IMR-90 (cell line): ENCODE measurements around the gene PLCB2. TPM values are rescaled to one million over a fixed set of nuclear protein-coding genes. Genes with fewer than 3 reads are reported as not detected.

Experiments used
- ATAC-seq: fragments of 200-7000 bp; cut with Tn5 transposase; 2 replicates; pipeline ENCODE4 v1.9.1; 2020; ENCODE audit warnings: low read depth, mild to moderate bottlenecking, moderate library complexity
- BruUV-seq: library from RNA; stranded (reverse); fragments of 400-500 nt; replicated peaks from 2 replicates; lab custom pipeline; 2021; lab: Mats Ljungman, UMichigan
- CTCF ChIA-PET: fragments of 300-600 bp; formaldehyde crosslinking; extraction: SDS; loops from one replicate; lab custom pipeline; 2021; ENCODE audit warnings: antibody characterized with exemption; lab: Yijun Ruan, JAX
- POLR2A ChIA-PET: fragments of 300-600 bp; sonication (Branson Sonifier 250); formaldehyde crosslinking; loops from one replicate; lab custom pipeline; 2022; ENCODE audit warnings: antibody characterized with exemption; ENCODE audit not compliant: unreplicated experiment; lab: Charles Lee
- DNase-seq: peaks from one replicate; pipeline ENCODE4 v3.0.0; 2013
- H2AFZ ChIP-seq: replicated peaks from 2 replicates; pipeline ENCODE3; 2013; ENCODE audit warnings: low read length, mild to moderate bottlenecking; ENCODE audit not compliant: poor library complexity
- H2AK5ac ChIP-seq: 2 replicates; pipeline ENCODE4 v1.6.1; 2013; ENCODE audit warnings: low read depth, low read length, inconsistent platforms
- H2AK9ac ChIP-seq: replicated peaks from 2 replicates; pipeline ENCODE3; 2013; ENCODE audit warnings: mild to moderate bottlenecking, low read depth, low read length, moderate library complexity; ENCODE audit not compliant: poor library complexity
- H2BK120ac ChIP-seq: 2 replicates; pipeline ENCODE4 v1.6.1; 2013; ENCODE audit warnings: low read depth, low read length, inconsistent platforms
- H2BK15ac ChIP-seq: 3 replicates; pipeline ENCODE4 v1.6.1; 2013; ENCODE audit warnings: low read depth, low read length, inconsistent platforms
- H2BK20ac ChIP-seq: 2 replicates; pipeline ENCODE4 v1.6.1; 2013; ENCODE audit warnings: low read depth, mild to moderate bottlenecking, inconsistent platforms, low read length, moderate library complexity
- H2BK5ac ChIP-seq: 2 replicates; pipeline ENCODE4 v1.6.1; 2013; ENCODE audit warnings: mild to moderate bottlenecking, low read depth, low read length, inconsistent platforms; ENCODE audit not compliant: poor library complexity, severe bottlenecking
- H3K14ac ChIP-seq: replicated peaks from 2 replicates; pipeline ENCODE4 v1.6.1; 2013; ENCODE audit warnings: low read depth, low read length, inconsistent platforms
- H3K18ac ChIP-seq: 2 replicates; pipeline ENCODE4 v1.6.1; 2013; ENCODE audit warnings: low read depth, low read length, control low read depth
- H3K23ac ChIP-seq: 2 replicates; pipeline ENCODE4 v1.6.1; 2013; ENCODE audit warnings: low read depth, low read length, inconsistent platforms
- H3K27ac ChIP-seq: 2 replicates; pipeline ENCODE4 v1.5.1; 2013; ENCODE audit warnings: mild to moderate bottlenecking, control low read depth, low read length; ENCODE audit not compliant: insufficient read depth
- H3K27me3 ChIP-seq: 2 replicates; pipeline ENCODE4 v1.6.1; 2013; ENCODE audit warnings: low read length; ENCODE audit not compliant: control insufficient read depth, insufficient read depth
- H3K36me3 ChIP-seq: 2 replicates; pipeline ENCODE4 v1.6.1; 2013; ENCODE audit warnings: low read length, mixed read lengths; ENCODE audit not compliant: control insufficient read depth, insufficient read depth
- H3K4ac ChIP-seq: 2 replicates; pipeline ENCODE4 v1.6.1; 2013; ENCODE audit warnings: low read depth, low read length, inconsistent platforms
- H3K4me1 ChIP-seq: 2 replicates; pipeline ENCODE4 v1.6.1; 2013; ENCODE audit warnings: low read length, mixed read lengths; ENCODE audit not compliant: control insufficient read depth, insufficient read depth
- H3K4me2 ChIP-seq: 2 replicates; pipeline ENCODE4 v1.6.1; 2013; ENCODE audit warnings: low read depth, mild to moderate bottlenecking, control low read depth, low read length, moderate library complexity
- H3K4me3 ChIP-seq: 2 replicates; pipeline ENCODE4 v1.5.1; 2013; ENCODE audit warnings: low read depth, mild to moderate bottlenecking, control low read depth, low read length, moderate library complexity; ENCODE audit not compliant: insufficient read depth
- H3K56ac ChIP-seq: 2 replicates; pipeline ENCODE4 v1.6.1; 2013; ENCODE audit warnings: low read length, inconsistent platforms; ENCODE audit not compliant: insufficient read depth; ENCODE audit errors: extremely low read depth
- H3K79me1 ChIP-seq, 2 experiments: 2 replicates each; pipeline ENCODE4 v1.6.1; 2013; ENCODE audit warnings: low read length in 2 of 2, inconsistent platforms in 1 of 2, low read depth in 1 of 2
- H3K9ac ChIP-seq: 2 replicates; pipeline ENCODE4 v1.6.1; 2013; ENCODE audit warnings: low read depth, low read length, control low read depth
- H3K9me1 ChIP-seq: 2 replicates; pipeline ENCODE4 v1.6.1; 2013; ENCODE audit warnings: low read length, inconsistent platforms; ENCODE audit not compliant: insufficient read depth
- H3K9me3 ChIP-seq: 2 replicates; pipeline ENCODE4 v1.6.1; 2013; ENCODE audit warnings: low read length; ENCODE audit not compliant: control insufficient read depth, insufficient read depth
- H4K20me1 ChIP-seq: 2 replicates; pipeline ENCODE4 v1.6.1; 2013; ENCODE audit warnings: low read length, inconsistent platforms; ENCODE audit not compliant: insufficient read depth
- H4K5ac ChIP-seq: 2 replicates; pipeline ENCODE4 v1.6.1; 2013; ENCODE audit warnings: mild to moderate bottlenecking, low read depth, low read length, control low read depth
- H4K8ac ChIP-seq, 2 experiments: 2 replicates each; pipeline ENCODE4 v1.6.1; 2013; ENCODE audit warnings: low read depth in 2 of 2, low read length in 2 of 2, control low read depth in 1 of 2, inconsistent platforms in 1 of 2
- H4K91ac ChIP-seq: 2 replicates; pipeline ENCODE4 v1.6.1; 2013; ENCODE audit warnings: low read depth, low read length, inconsistent platforms; ENCODE audit not compliant: insufficient read depth
- BHLHE40 ChIP-seq: fragments of 150-350 bp; IDR thresholded peaks from 2 replicates; pipeline ENCODE4 v1.6.1; 2016; ENCODE audit warnings: mild to moderate bottlenecking, low read depth, low read length
- CEBPB ChIP-seq: IDR thresholded peaks from 2 replicates; pipeline ENCODE4 v1.6.1; 2012; ENCODE audit warnings: low read depth, low read length, improper control_type of control experiment
- CHD1 ChIP-seq: IDR thresholded peaks from 2 replicates; pipeline ENCODE4 v1.6.1; 2012; ENCODE audit warnings: low read depth, low read length, improper control_type of control experiment
- FOS ChIP-seq: fragments of 150-350 bp; IDR thresholded peaks from 2 replicates; pipeline ENCODE4 v1.6.1; 2016; ENCODE audit warnings: low read depth, low read length
- MAFK ChIP-seq: IDR thresholded peaks from 2 replicates; pipeline ENCODE4 v1.6.1; 2012; ENCODE audit warnings: low read depth, low read length, improper control_type of control experiment
- MAZ ChIP-seq: IDR thresholded peaks from 2 replicates; pipeline ENCODE4 v1.6.1; 2012; ENCODE audit warnings: low read depth, mild to moderate bottlenecking, low read length, improper control_type of control experiment, moderate library complexity, borderline replicate concordance
- MXI1 ChIP-seq: IDR thresholded peaks from 2 replicates; pipeline ENCODE4 v1.6.1; 2012; ENCODE audit warnings: low read depth, mild to moderate bottlenecking, low read length, moderate library complexity, borderline replicate concordance
- NFE2L2 ChIP-seq: fragments of 150-350 bp; IDR thresholded peaks from 2 replicates; pipeline ENCODE4 v1.6.1; 2016; ENCODE audit warnings: low read depth, mild to moderate bottlenecking, low read length
- RAD21 ChIP-seq: IDR thresholded peaks from 2 replicates; pipeline ENCODE4 v1.6.1; 2012; ENCODE audit warnings: low read length, improper control_type of control experiment
- RCOR1 ChIP-seq: IDR thresholded peaks from 2 replicates; pipeline ENCODE4 v1.6.1; 2012; ENCODE audit warnings: mild to moderate bottlenecking, low read length, improper control_type of control experiment; ENCODE audit not compliant: insufficient replicate concordance
- RFX5 ChIP-seq: IDR thresholded peaks from 2 replicates; pipeline ENCODE4 v1.8.0; 2012; ENCODE audit warnings: low read depth, mild to moderate bottlenecking, low read length, moderate library complexity
- SMC3 ChIP-seq: fragments of 150-350 bp; IDR thresholded peaks from 2 replicates; pipeline ENCODE4 v1.6.1; 2016; ENCODE audit warnings: low read depth, mild to moderate bottlenecking, antibody characterized with exemption, low read length, moderate library complexity
- WGBS, 2 experiments: methylation state at CpG; one replicate each; pipeline versions ENCODE4 v1.1.5 to v1.1.7; 2013; ENCODE audit warnings: missing lambda C conversion rate in 2 of 2; ENCODE audit not compliant: insufficient read length in 1 of 2; ENCODE audit errors: extremely low coverage in 2 of 2; 5-methylcytosine and 5-hydroxymethylcytosine counted together
- dilution Hi-C: fragments of 300-500 bp; cut with HindIII; formaldehyde crosslinking; loops from one replicate; pipeline ENCODE4 v1.14.3; 2018; ENCODE audit warnings: low sequenced_read_pairs; ENCODE audit not compliant: unreplicated experiment
- in situ Hi-C: fragments of 300-500 bp; cut with MboI; formaldehyde crosslinking; loops from 3 replicates; pipeline ENCODE4 v1.14.3; 2019; ENCODE audit warnings: low sequenced_read_pairs, inconsistent platforms, mixed read lengths
- intact Hi-C: fragments of 100-400 bp; cut with micrococcal nuclease; formaldehyde crosslinking; loops from 2 replicates; pipeline ENCODE4 v1.10.0; 2022
- polyA plus RNA-seq, 3 experiments: library from polyadenylated mRNA; depleted of rRNA; stranded (reverse); fragments of >200 nt; gene quantifications; 2 replicates each; pipeline ENCODE4 v1.2.3, GENCODE V29; 2012; ENCODE audit warnings: low replicate concordance in 1 of 3
- total RNA-seq: library from RNA; depleted of rRNA; stranded (reverse); fragments of >200 nt; gene quantifications from 2 replicates; pipeline ENCODE4 v1.2.3, GENCODE V29; 2012
- TF ChIP-seq, protein P1 (sequence below): fragments of 150-350 bp; IDR thresholded peaks from 2 replicates; pipeline ENCODE4 v1.6.1; 2016; ENCODE audit warnings: low read depth, mild to moderate bottlenecking, low read length, moderate library complexity, borderline replicate concordance
- TF ChIP-seq, protein P2 (sequence below): fragments of 150-350 bp; IDR thresholded peaks from 2 replicates; pipeline ENCODE4 v1.6.1; 2017; ENCODE audit warnings: mild to moderate bottlenecking, antibody characterized with exemption, low read length, low read depth
- TF ChIP-seq, protein P3 (sequence below): conservative IDR thresholded peaks from 2 replicates; pipeline ENCODE4 v1.5.1; 2012; ENCODE audit warnings: mild to moderate bottlenecking, low read depth, low read length, improper control_type of control experiment

Gene PLCB2
- total and polyA plus RNA-seq, 2 of the 4 experiments (the other 2 are of a cell fraction) = 0.18 to 1.4 TPM

DNA sequence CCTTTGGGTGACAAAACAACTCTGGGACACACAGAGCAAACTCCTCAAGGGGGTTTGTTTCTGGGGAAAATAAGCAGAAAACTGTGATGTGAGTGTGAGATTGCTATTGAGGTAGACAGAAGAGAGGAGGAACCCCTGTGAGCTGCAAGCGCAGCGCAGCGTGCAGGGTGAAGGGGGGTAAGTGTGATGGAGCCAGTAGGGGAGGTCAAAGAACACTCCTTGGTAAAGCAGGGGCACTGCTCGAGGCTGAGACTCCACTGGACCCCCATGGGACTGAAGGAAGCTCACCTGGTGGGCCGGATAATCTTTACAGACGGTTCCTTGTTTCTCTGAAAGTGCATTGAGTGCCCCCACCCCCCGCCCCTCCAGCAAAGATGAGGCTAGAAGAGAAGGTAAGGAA lies 23.3 kb upstream of the PLCB2 start:
- WGBS, 2 experiments = no CpG with 5 or more reads among the region's 7 CpGs
- H2BK20ac ChIP-seq = no peak overlapping the region
- in situ Hi-C loops (no loop called here), dilution Hi-C loops (no loop called here), intact Hi-C loops (no loop called here)
- H2AK9ac ChIP-seq = peak overlapping the region; percentile 5
- no peaks in the 10 kb centered on the region for H3K9me3 ChIP-seq
- peak overlapping the region; percentile 61; the same call in 1 of the 2 replicates for H3K23ac ChIP-seq
- H3K4me2 ChIP-seq = no peak overlapping the region
- ChIA-PET CTCF (no interaction called here), POLR2A (interaction anchor here (0.6 to 1.2 kb wide), 5 partner anchors 8 to 114 kb away, joined by 3 to 5 read pairs (median 3); partner anchors contain the start of gene CCDC9B)
- peaks cover 41% of the 10 kb centered on the region for H3K9me1 ChIP-seq
- peaks cover 4% of the 10 kb centered on the region for H3K36me3 ChIP-seq
- H2AFZ ChIP-seq = no peak overlapping the region
- no peak overlapping the region for H2BK15ac ChIP-seq
- peak overlapping the region; percentile 47 for H4K91ac ChIP-seq
- H3K18ac ChIP-seq = no peak overlapping the region
- H4K5ac ChIP-seq = no peak overlapping the region
- no peak for DNase-seq
- H3K56ac ChIP-seq = no peak overlapping the region
- peak overlapping the region; percentile 5 for H2BK5ac ChIP-seq
- peak overlapping the region in 1 of 2 experiments; percentile 37; a peak in 2 of 4 replicates for H4K8ac ChIP-seq
- peak overlapping the region; percentile 69; the same call in 1 of the 2 replicates for H3K14ac ChIP-seq
- no peaks in the 10 kb centered on the region for H3K27me3 ChIP-seq
- peak overlapping the region; percentile 17 for H3K4ac ChIP-seq
- H3K9ac ChIP-seq = no peak overlapping the region
- no peak overlapping the region for H2AK5ac ChIP-seq
- H3K4me3 ChIP-seq = no peak overlapping the region
- H4K20me1 ChIP-seq = peaks cover 3% of the 10 kb centered on the region; the same call in 1 of the 2 replicates
- no TSS peak for BruUV-seq
- peaks cover 46% of the 10 kb centered on the region for H3K4me1 ChIP-seq
- ATAC-seq = no peak
- no peak for TF ChIP-seq MAZ
- no peak for TF ChIP-seq CEBPB
- TF ChIP-seq, protein P1, sequence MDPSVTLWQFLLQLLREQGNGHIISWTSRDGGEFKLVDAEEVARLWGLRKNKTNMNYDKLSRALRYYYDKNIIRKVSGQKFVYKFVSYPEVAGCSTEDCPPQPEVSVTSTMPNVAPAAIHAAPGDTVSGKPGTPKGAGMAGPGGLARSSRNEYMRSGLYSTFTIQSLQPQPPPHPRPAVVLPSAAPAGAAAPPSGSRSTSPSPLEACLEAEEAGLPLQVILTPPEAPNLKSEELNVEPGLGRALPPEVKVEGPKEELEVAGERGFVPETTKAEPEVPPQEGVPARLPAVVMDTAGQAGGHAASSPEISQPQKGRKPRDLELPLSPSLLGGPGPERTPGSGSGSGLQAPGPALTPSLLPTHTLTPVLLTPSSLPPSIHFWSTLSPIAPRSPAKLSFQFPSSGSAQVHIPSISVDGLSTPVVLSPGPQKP = no peak
- no peak for TF ChIP-seq RFX5
- TF ChIP-seq NFE2L2 = no peak
- TF ChIP-seq RAD21 = no peak
- no peak for TF ChIP-seq CHD1
- TF ChIP-seq, protein P2, sequence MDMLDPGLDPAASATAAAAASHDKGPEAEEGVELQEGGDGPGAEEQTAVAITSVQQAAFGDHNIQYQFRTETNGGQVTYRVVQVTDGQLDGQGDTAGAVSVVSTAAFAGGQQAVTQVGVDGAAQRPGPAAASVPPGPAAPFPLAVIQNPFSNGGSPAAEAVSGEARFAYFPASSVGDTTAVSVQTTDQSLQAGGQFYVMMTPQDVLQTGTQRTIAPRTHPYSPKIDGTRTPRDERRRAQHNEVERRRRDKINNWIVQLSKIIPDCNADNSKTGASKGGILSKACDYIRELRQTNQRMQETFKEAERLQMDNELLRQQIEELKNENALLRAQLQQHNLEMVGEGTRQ = no peak
- no peak for TF ChIP-seq RCOR1
- no peak for TF ChIP-seq SMC3
- TF ChIP-seq, protein P3, sequence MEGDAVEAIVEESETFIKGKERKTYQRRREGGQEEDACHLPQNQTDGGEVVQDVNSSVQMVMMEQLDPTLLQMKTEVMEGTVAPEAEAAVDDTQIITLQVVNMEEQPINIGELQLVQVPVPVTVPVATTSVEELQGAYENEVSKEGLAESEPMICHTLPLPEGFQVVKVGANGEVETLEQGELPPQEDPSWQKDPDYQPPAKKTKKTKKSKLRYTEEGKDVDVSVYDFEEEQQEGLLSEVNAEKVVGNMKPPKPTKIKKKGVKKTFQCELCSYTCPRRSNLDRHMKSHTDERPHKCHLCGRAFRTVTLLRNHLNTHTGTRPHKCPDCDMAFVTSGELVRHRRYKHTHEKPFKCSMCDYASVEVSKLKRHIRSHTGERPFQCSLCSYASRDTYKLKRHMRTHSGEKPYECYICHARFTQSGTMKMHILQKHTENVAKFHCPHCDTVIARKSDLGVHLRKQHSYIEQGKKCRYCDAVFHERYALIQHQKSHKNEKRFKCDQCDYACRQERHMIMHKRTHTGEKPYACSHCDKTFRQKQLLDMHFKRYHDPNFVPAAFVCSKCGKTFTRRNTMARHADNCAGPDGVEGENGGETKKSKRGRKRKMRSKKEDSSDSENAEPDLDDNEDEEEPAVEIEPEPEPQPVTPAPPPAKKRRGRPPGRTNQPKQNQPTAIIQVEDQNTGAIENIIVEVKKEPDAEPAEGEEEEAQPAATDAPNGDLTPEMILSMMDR = no peak
- TF ChIP-seq BHLHE40 = no peak
- TF ChIP-seq MAFK = no peak
- no peak for TF ChIP-seq MXI1
- no peak for TF ChIP-seq FOS
- H3K79me1 ChIP-seq = peaks cover 21 to 76% of the 10 kb centered on the region in 2 experiments
- peak overlapping the region; percentile 17; the same call in 1 of the 2 replicates for H2BK120ac ChIP-seq
- peak overlapping the region; percentile 18; the same call in 1 of the 2 replicates for H3K27ac ChIP-seq
